IPS-20b (cell line): ENCODE results near the gene ACSM4.

Experiments
- H3K27ac ChIP-seq: one replicate; pipeline ENCODE4 v1.5.1; 2013; ENCODE audit warnings: low read length
- H3K27me3 ChIP-seq: 2 replicates; pipeline ENCODE4 v1.6.1; 2013; ENCODE audit warnings: mild to moderate bottlenecking, low read length, inconsistent platforms; ENCODE audit not compliant: insufficient read depth
- H3K36me3 ChIP-seq: 2 replicates; pipeline ENCODE4 v1.6.1; 2013; ENCODE audit warnings: low read depth, mild to moderate bottlenecking, inconsistent platforms, low read length, moderate library complexity; ENCODE audit not compliant: insufficient read depth
- H3K4me1 ChIP-seq: 2 replicates; pipeline ENCODE4 v1.6.1; 2013; ENCODE audit warnings: mild to moderate bottlenecking, control low read depth, inconsistent platforms, low read length, moderate library complexity; ENCODE audit not compliant: insufficient read depth
- H3K4me3 ChIP-seq: 2 replicates; pipeline ENCODE4 v1.5.1; 2013; ENCODE audit warnings: mild to moderate bottlenecking, low read length, inconsistent platforms
- H3K9ac ChIP-seq: 2 replicates; pipeline ENCODE4 v1.6.1; 2013; ENCODE audit warnings: low read depth, mild to moderate bottlenecking, inconsistent platforms, low read length, moderate library complexity
- H3K9me3 ChIP-seq: 2 replicates; pipeline ENCODE4 v1.6.1; 2013; ENCODE audit warnings: mild to moderate bottlenecking, low read depth, low read length, inconsistent platforms; ENCODE audit not compliant: insufficient read depth

Gene ACSM4

GRCh38 chr12:7339675-7340074, 35.8 kb downstream of the ACSM4 start:
- H3K4me3 ChIP-seq: no peak overlapping the region
- H3K4me1 ChIP-seq: no peaks in the 10 kb centered on the region
- H3K27ac ChIP-seq: no peak overlapping the region
- peaks cover 18% of the 10 kb centered on the region for H3K9me3 ChIP-seq
- H3K9ac ChIP-seq: no peak overlapping the region
- H3K36me3 ChIP-seq: no peaks in the 10 kb centered on the region
- H3K27me3 ChIP-seq: no peaks in the 10 kb centered on the region

- H3K9ac ChIP-seq: no peak overlapping the region
- H3K9me3 ChIP-seq: peaks cover 26% of the 10 kb centered on the region
- no peaks in the 10 kb centered on the region; the same call in 1 of the 2 replicates for H3K4me1 ChIP-seq
- H3K4me3 ChIP-seq: no peak overlapping the region
- no peaks in the 10 kb centered on the region for H3K27me3 ChIP-seq
- no peak overlapping the region for H3K27ac ChIP-seq
- no peaks in the 10 kb centered on the region for H3K36me3 ChIP-seq
These were observed 41.1 kb downstream of the ACSM4 start for GRCh38 chr12:7344833-7345606.

- Histone ChIP-seq H3K36me3 (no peaks in the 10 kb centered on the region), H3K9ac (no peak overlapping the region), H3K27me3 (no peaks in the 10 kb centered on the region), H3K9me3 (peaks cover 26% of the 10 kb centered on the region), H3K4me1 (no peaks in the 10 kb centered on the region; the same call in 1 of the 2 replicates), H3K27ac (no peak overlapping the region), H3K4me3 (no peak overlapping the region)
These were observed 42.8 kb downstream of the ACSM4 start for GRCh38 chr12:7346551-7347225.

- Histone ChIP-seq H3K9me3 (peaks cover 10% of the 10 kb centered on the region), H3K36me3 (no peaks in the 10 kb centered on the region), H3K27me3 (no peaks in the 10 kb centered on the region)
These were observed 45.5 kb downstream of the ACSM4 start for GRCh38 chr12:7349418-7349817.

DNA sequence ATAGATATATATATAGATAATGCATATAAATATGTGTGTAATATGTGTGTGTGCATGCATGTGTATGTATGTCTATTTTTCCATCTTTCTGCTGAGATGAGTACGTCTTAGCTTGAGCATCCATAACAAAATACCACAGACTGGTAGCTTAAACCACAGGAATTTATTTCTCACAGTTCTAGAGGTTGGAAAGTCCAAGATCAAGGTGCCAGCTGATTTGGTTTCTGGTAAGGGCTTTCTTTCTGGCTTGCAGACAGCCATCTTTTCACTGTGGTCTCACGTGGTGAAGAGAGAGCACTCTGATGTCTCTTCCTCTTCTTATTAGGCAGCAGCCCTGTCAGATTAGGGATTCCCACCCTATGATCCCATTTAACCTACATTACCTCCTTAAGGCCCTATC, 47.3 kb downstream of the ACSM4 start:
- no peak overlapping the region for H3K9ac ChIP-seq
- no peaks in the 10 kb centered on the region for H3K9me3 ChIP-seq
- no peak overlapping the region for H3K27ac ChIP-seq
- H3K4me1 ChIP-seq: no peaks in the 10 kb centered on the region; the same call in 1 of the 2 replicates
- H3K4me3 ChIP-seq: no peak overlapping the region
- H3K27me3 ChIP-seq: no peaks in the 10 kb centered on the region
- no peaks in the 10 kb centered on the region for H3K36me3 ChIP-seq

More at GRCh38 chr12:7349418-7349817, 45.5 kb downstream of the ACSM4 start:
- no peak overlapping the region for H3K4me3 ChIP-seq
- no peak overlapping the region for H3K9ac ChIP-seq
- H3K27ac ChIP-seq: no peak overlapping the region
- H3K4me1 ChIP-seq: no peaks in the 10 kb centered on the region; the same call in 1 of the 2 replicates

GRCh38 chr12:7352661-7353060, 48.8 kb downstream of the ACSM4 start:
- Histone ChIP-seq H3K36me3 (no peaks in the 10 kb centered on the region), H3K4me3 (no peak overlapping the region), H3K4me1 (no peaks in the 10 kb centered on the region), H3K9me3 (no peaks in the 10 kb centered on the region), H3K9ac (no peak overlapping the region), H3K27ac (no peak overlapping the region), H3K27me3 (no peaks in the 10 kb centered on the region)

- no peak overlapping the region for H3K4me3 ChIP-seq
- H3K9me3 ChIP-seq: no peaks in the 10 kb centered on the region
- H3K27me3 ChIP-seq: no peaks in the 10 kb centered on the region
- no peak overlapping the region for H3K9ac ChIP-seq
- H3K36me3 ChIP-seq: no peaks in the 10 kb centered on the region
- H3K4me1 ChIP-seq: no peaks in the 10 kb centered on the region
- no peak overlapping the region for H3K27ac ChIP-seq
These were observed 50.7 kb downstream of the ACSM4 start for GRCh38 chr12:7354529-7354928.

GRCh38 chr12:7361265-7361664, 57.4 kb downstream of the ACSM4 start:
- Histone ChIP-seq H3K4me3 (no peak overlapping the region), H3K9ac (no peak overlapping the region), H3K4me1 (peaks cover 5% of the 10 kb centered on the region; the same call in 1 of the 2 replicates), H3K27me3 (no peaks in the 10 kb centered on the region), H3K9me3 (0 out of 2 replicates have a peak, but pooled peaks cover 2% of the 10 kb centered on the region), H3K27ac (no peak overlapping the region), H3K36me3 (no peaks in the 10 kb centered on the region)

- H3K9ac ChIP-seq: no peak overlapping the region
- H3K36me3 ChIP-seq: no peaks in the 10 kb centered on the region
- H3K4me1 ChIP-seq: peaks cover 5% of the 10 kb centered on the region; the same call in 1 of the 2 replicates
- H3K27me3 ChIP-seq: no peaks in the 10 kb centered on the region
- 0 out of 2 replicates have a peak, but pooled peaks cover 2% of the 10 kb centered on the region for H3K9me3 ChIP-seq
- no peak overlapping the region for H3K4me3 ChIP-seq
- no peak overlapping the region for H3K27ac ChIP-seq
These were observed 58.9 kb downstream of the ACSM4 start for GRCh38 chr12:7362734-7363133.

- no peaks in the 10 kb centered on the region for H3K36me3 ChIP-seq
- no peak overlapping the region for H3K9ac ChIP-seq
- H3K27ac ChIP-seq: no peak overlapping the region
- no peaks in the 10 kb centered on the region for H3K4me1 ChIP-seq
- H3K4me3 ChIP-seq: no peak overlapping the region
- no peaks in the 10 kb centered on the region for H3K27me3 ChIP-seq
- H3K9me3 ChIP-seq: no peaks in the 10 kb centered on the region
These were observed 65.4 kb downstream of the ACSM4 start for GRCh38 chr12:7369274-7369729.

DNA sequence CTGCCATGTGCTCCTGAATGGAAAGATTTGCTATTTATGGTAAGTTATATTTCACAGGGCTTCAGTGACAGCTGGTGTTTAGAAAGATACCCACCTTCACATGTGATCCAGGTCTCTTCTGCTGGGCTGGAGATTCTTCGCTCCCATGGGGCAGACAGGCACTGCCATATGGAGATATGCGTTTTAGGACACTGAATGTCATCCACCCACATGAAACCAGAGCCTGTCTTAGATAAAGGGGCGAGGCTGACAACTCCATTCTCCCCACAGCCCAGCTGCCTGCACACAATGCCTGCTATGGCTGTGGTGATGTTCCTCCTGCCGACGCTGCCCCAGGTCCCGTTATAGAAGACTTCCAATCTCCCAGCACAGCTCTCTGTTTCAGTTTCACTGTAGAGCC, 69.4 kb downstream of the ACSM4 start:
- Histone ChIP-seq H3K4me1 (no peaks in the 10 kb centered on the region), H3K9ac (no peak overlapping the region), H3K4me3 (no peak overlapping the region), H3K27ac (no peak overlapping the region), H3K9me3 (no peaks in the 10 kb centered on the region), H3K27me3 (no peaks in the 10 kb centered on the region), H3K36me3 (no peaks in the 10 kb centered on the region)
